Stimulated activated CD8-positive, alpha-beta memory T cell treated with anti-CD3 and anti-CD28 coated beads, Interleukin-15, amount 100 ng/mL, for 24 hours (primary cell): ENCODE measurements around the gene DGKD.

Experiments used
- DNase-seq: peaks from one replicate; pipeline ENCODE4 v3.0.0-alpha.2; 2020; ENCODE audit warnings: low read depth

Gene DGKD

DNA sequence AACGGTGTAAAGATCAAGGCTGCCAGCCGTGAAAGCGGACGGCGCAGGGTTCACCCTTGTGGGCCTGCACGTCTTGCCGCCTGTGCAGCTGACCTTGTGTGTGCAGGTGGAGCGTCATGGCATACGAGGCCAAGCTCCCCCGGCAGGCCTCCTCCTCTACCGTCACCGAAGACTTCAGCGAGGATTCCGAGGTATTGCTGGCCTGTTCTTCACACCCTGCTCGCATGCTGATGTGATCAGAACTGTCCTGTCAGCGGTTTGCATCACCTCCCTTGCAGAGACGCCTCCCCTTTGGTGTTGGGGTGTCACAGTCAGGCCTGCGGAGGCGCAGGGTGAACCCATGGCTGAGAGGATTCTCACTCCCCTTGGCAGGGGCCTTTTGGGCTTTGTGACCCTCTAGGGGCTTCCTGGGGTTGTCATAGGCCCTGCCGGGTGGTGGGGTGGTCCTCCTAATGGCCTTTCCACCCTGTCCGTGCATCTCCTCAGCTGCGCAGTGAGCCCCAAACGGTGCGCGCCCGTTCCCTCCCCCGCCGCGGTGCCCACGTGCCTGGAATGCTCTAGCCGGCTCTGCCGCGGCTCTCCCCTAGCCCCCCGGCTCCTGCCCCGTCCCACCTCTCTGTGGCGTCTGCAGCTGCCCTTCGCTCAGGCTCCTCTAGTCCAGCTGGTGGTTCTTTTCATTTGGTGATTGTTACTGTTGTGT is 92.5 kb downstream of the DGKD start:
- no peak for DNase-seq

DNA sequence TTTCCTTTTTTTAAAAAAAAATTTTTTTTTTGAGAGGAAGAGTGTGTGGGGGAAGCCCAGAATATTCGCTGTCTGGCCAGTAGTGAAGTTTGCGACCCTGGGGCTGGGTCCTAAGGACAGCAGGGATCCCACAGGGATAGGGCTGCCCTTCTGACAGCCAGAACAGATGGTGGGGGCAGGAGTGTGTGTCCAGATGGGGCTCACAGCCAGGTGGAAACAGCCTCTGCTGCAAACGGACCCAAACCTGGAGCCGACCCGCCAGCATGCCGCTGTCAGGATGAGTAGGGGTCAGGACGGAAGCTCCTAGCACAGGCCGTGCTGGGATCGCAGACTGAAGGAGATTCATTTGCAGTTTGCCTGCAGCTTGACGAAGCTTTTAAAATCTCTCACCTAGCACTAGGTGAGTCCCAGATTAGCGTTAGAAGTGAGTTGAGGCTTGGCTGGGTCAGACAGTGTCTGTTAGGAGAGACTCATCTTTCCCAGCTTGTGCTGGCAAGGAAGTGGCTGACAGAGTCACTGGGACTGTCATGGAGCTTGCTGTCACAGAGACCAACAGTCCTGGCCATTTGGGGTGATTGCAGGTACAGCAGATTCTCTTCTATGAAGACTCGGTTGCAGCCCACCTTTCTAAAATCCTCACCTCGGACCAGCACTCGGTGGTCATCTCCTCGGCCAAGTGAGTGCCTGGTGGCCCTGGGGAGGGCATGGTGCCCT is 93.4 kb downstream of the DGKD start:
- DNase-seq = no peak

DNA sequence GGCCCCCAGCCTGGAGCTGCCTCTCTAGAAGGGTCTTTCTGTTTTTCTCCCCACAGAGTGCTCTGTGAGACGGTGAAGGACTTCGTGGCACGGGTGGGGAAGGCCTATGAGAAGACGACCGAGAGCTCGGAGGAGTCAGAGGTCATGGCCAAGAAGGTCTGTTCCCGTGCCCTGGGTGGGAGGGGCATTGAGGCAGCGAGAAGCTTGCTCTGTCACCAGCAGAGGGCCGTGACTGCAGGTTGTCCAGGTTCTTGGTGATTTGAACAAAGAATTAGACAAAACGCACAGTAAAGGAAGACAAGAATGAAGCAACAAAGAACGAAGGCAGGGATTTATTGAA is 93.9 kb downstream of the DGKD start:
- no peak for DNase-seq

- no peak for DNase-seq
Measured at GRCh38 chr2:233448575-233448974, 94.3 kb downstream of the DGKD start.

DNA sequence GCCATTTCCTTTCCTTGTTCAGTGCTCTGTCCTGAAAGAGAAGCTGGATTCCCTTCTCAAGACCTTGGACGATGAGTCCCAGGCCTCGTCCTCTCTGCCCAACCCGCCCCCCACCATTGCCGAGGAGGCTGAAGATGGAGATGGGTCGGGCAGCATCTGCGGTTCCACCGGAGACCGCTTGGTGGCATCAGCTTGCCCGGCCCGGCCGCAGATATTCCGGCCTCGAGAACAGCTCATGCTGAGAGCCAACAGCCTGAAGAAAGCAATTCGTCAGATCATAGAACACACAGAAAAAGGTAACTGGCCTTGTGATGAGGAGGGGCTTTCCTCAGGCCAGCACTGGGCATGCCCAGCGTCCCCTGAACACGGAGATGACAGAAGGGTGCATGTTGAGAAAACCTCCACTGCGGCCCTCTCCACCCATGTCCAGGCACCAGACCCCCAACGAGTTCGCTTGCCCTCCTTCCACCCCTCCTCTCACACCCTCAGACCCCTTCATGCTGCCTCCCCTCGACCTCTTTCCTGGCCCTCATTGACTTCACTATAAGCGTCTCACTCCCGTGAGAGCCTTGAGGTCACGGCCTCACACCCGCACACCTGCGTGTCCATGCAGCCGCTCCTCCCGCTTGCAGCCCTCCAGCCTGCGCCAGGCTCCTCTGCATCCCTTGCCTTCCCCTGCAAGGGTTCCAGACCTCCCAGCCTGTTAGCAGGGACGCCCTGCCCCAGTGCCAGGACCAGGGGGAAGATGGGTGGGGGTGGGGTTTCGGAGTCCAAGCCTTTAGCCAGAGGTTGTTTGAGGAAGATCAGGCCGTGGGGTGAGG is 95.0 kb downstream of the DGKD start:
- DNase-seq = no peak

DNA sequence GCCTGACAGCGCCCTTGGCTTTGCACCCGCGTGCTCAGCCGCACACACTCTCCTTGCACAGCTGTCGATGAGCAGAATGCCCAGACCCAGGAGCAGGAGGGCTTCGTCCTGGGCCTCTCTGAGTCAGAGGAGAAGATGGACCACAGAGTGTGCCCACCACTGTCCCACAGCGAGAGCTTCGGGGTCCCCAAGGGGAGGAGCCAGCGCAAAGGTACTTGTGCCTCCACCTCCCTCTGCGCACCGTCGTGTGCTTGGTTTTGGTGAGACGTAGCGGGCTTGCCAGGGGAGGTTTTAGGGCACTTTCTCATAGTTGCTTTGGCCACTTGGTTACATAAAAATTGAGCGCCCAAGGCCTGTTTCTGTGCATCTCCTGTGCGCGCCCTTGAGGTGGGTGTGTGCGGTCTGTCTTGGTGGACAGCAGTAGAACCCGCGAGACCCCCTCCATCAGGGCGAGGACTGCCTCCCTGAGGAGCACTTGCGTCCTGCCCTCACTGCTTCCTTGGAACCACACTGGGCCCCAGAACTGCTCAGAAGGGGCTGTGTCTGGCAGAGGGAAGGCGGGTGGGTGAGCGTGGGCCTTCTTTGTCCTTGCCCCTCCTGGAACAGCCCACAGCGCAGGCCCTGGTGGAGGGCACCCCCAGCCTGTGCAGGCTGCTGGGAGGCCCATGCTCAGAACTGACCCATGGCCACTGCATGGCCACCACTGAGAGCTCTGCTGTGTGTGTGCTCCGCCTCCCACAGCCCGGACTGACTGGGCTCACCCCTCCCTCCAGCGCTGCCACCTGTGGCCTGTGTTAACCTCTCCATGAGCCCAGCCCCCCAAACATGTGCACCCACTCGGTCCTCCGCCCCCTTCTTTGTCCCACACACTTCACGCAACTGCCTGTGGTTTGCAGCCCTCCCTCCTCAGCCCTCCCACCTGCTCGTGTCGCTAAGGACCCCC is 95.9 kb downstream of the DGKD start:
- DNase-seq = no peak

- DNase-seq = no peak
Measured at GRCh38 chr2:233450864-233451575, 96.7 kb downstream of the DGKD start.

DNA sequence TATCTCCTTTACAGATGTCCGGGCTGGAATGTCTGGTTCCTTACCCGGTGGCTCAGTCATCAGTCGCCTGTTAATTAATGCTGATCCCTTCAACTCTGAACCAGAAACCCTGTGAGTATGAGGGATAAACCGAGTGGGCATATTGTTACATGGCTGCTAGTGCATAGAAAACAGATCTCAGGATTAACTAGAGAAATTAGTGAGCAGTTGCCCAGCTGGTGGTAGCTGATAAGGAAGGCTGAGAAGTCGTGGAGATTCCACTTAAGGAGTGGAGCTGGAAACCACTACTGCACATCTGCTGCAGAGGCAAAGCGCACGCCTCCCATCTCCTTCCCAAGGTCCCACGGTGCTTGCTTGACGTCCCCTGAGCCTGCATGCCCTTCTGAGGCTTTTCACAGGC is 97.7 kb downstream of the DGKD start:
- DNase-seq = no peak

DNA sequence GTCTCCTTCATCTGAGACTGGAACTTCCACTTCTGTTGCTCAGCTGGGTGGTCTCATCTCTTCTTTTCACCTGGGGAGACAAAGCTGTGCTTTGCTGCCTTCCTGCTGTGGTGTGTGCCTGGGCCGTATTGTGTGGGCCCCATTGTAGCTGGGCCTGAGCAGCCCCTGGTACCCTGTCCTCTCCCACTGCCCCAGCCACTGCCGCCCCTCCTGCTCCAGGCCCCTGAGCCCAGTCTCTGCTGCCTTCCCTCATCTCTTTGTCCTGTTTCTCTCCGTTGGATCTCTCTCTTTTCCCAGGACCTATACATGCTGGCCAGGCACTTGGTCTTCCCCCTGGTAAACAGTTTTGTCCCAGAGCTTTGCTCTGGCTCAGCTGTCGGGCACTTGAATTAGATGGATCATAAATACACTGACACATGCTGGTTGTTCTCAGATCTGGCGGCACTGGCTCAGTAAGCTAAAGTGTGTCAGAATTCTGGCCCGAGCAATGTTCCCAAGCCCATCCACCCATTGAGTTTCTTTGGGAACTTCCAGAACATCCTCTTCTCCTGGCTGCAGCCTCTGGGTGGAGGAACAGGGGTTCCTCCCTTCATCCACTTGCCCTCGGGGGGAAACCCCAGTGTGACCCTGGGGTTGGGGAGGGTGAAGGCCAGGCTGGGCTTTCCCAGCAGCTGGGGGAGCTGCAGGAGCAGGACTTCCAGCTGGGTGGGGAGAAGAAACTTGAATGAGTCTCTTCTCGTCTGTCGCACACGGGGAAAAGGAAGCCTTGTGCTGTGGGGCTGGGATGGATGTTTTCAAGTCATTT is 99.0 kb downstream of the DGKD start:
- DNase-seq = no peak

DNA sequence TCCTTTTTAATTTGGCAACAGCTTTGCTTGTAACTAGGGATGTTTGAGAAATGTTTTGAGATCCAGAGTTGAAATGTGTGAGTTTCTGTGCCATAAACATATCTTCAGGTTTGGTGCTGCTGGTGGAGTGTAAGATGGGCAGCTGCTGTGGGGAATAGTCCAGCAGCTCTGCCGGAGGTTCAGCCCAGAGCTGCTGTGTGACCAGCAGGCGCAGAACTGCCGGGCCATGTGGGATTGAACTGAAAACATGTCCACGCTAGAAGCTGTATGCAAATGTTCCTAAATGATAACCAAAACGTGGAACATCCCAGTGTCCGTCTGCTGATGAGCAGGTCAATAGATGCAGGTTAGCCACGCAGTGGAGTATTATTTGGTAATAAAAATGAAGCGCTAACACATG is 99.6 kb downstream of the DGKD start:
- no peak for DNase-seq

DNA sequence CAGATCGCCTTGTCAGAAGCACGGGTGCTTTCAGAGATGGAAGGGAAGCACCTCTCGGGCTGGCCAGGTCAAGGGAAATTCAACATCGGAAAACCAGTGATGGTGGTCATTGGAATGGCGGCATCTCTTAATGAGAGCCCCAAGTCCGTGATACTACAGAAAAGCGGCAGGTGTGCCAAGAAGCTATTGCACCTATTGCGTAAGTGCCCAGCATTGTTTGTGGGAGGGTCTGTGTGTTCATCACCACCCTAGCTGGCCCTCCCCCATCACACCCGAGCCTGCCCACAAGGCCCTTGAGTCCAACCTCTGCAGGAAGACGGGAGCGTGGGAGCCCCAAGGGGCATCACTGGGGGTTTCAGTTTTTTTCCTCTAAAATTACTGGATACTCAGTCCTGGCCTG is 100.7 kb downstream of the DGKD start:
- DNase-seq = no peak

DNA sequence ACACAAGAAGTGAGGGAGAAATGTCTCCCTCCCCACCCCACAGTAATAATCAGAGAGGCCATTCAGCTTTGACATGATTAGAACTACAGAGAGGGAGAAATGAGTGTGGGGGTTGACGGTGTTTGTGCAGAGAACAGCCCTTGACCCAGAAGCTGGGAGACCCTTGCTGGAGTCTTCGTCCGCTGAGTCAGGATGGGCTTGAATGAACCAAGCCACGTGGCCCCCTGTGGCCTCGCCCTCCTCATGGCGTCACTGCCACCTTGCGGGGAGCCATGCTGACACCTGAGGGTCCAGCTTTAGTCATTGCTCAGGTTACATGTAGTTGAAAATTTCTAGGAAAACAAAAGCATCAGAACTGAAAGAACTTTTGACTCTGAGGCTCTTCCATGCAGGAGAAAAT is 101.2 kb downstream of the DGKD start:
- DNase-seq = no peak

GRCh38 chr2:233456111-233456510 is 101.8 kb downstream of the DGKD start:
- no peak for DNase-seq

GRCh38 chr2:233456934-233457333 is 102.6 kb downstream of the DGKD start:
- DNase-seq = no peak

DNA sequence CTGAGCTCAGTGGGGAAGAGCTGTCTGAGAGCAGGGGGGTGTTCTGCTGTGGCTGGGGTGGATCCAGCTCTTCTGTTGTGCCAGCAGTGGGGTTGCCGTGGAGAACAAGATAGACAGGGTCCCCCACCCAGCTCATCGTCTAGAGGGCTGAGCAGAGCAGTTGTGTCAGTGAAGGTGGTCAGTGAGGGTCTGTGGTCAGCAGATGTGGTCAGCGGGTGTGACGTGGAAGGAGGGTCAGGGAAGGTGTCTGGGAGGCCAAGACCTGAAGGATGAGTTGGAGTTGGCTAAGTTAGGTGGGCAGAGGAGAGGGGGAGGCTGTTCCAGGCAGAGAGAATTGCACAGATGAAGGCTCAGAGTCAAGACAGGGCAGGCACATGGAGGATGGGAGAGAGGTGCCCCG is 103.1 kb downstream of the DGKD start:
- DNase-seq = no peak

- no peak for DNase-seq
Measured at GRCh38 chr2:233458031-233458610, 103.8 kb downstream of the DGKD start.

GRCh38 chr2:233458826-233459225 is 104.5 kb downstream of the DGKD start:
- DNase-seq = no peak

DNA sequence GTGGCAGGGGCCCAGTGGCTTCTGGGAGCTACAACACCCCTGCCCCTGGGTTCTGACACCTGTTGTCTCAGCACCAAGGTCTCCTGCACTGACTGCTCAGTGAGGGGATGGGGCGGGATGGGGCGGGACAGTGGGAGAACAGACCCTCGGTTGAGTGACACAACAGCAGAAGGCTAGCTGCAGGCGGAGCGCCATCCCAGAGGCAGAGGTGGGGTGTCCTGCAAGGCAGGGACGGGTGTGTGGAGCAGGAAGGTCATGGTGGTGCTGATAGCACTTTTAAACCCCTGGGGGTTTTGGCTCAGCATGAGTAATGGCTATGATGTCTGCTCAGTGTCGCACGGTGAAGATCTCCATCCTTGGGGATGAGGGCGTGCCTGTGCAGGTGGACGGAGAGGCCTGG is 105.1 kb downstream of the DGKD start:
- DNase-seq = no peak

DNA sequence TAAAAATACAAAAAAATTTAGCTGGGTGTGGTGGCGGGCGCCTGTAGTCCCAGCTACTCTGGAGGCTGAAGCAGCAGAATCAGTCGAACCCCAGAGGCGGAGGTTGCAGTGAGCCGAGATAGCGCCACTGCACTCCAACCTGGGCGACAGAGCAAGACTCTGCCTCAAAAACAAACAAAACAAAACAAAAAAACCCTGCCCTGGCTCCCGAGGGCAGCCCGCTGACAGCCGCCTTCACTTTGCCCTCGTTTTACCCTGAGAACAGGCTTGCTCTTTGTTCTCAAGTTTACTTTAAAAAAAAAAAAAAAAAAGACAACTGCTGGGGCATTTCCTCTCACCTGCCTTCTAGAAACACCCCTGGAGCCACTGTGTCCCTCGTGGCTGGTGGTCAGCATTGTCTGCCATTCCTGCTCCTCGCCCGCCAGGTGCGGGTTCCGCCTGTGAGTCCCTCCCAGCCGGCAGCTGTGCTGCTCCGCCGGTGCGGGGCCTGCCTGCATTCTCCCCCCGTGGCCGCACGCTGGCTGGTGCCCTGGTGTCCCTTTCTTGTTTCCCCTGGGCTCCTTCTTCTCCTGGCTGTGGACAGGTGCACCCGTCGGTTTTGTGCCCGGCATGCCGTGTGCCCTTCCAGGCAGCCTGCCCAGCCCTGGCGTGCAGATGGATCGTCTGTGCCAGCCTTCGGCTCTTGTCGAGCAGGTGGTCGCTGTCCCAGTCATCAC is 106.6 kb downstream of the DGKD start:
- no peak for DNase-seq
